Stimulated activated CD8-positive, alpha-beta memory T cell treated with anti-CD3 and anti-CD28 coated beads, Interleukin-15, amount 100 ng/mL, for 48 hours (primary cell): ENCODE measurements around the gene TRMT10C.
"Not testable (repeated sequence)": the region's sequence is repeated elsewhere in the genome, so short reads cannot be mapped to it uniquely, and the experiment has no call there.

Source experiments
- DNase-seq, 2 donors: peaks; one replicate each; pipeline ENCODE4 v3.0.0-alpha.2; 2020; ENCODE audit warnings: low read depth in 2 of 2

Gene TRMT10C

GRCh38 chr3:101548527-101549105 lies 13.1 kb upstream of the TRMT10C start:
- DNase-seq, result no peak

GRCh38 chr3:101549473-101549872 lies 12.2 kb upstream of the TRMT10C start:
- no peak for DNase-seq

- DNase-seq, result not testable (repeated sequence)
These were observed 10.1 kb upstream of the TRMT10C start for GRCh38 chr3:101551359-101552081.

GRCh38 chr3:101553381-101553780 lies 8.3 kb upstream of the TRMT10C start:
- not testable (repeated sequence) for DNase-seq

DNA sequence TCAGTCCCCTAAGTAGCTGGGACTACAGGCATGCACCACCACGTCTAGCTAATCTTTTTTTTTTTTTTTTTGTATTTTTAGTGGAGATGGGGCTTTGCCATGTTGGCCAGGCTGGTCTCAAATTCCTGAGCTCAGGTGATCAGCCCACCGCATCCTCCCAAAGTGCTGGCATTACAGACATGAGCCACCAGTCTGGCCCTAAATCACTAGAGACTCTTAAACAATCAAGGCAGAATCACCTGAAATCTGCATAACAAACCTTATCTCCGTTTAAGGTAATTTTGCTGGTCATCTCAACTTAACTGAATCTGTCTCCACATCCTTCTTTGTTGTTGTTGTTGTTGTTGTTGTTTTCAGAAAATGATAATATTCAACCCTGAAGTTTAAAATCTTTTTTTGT lies 5.6 kb upstream of the TRMT10C start:
- no peak for DNase-seq

DNA sequence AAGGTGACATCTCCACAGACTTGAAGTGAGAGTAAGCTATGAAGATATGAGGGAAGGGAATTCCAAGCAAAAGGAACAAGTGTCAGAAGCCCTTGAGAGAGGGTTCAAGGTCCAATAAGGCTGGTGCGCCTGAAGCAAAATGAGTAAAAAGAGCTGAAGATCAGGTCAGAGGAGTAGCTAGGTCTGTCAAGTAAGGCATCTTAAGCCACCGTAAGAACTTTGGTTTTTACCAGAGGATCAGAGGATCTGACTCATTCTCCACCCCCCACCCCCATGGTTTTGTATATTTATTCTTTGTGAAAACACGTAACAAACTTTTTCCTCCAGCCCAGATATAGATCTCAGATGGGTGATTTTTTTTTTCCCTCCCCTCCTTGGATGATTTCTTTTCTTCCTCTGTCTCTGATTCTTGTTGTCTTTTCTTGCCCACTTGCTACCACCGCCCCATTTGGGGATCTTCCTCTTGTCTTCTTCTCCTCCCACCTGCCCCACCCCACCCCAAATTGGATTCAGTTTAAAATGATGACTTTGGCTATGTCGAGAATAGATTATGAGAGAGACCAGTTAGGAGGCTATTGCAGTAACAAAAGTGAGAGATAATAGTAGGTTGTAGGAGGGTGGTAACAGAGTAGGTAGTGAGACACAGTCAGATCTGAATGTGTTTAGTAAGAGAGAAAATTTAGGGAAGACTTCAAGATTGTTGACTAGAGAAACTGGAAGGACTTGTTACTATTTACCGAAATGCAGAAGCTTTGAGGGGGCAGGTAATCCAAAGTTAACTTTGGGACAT lies 6.1 kb downstream of the TRMT10C start:
- peak; percentile 22 to 41 for DNase-seq

DNA sequence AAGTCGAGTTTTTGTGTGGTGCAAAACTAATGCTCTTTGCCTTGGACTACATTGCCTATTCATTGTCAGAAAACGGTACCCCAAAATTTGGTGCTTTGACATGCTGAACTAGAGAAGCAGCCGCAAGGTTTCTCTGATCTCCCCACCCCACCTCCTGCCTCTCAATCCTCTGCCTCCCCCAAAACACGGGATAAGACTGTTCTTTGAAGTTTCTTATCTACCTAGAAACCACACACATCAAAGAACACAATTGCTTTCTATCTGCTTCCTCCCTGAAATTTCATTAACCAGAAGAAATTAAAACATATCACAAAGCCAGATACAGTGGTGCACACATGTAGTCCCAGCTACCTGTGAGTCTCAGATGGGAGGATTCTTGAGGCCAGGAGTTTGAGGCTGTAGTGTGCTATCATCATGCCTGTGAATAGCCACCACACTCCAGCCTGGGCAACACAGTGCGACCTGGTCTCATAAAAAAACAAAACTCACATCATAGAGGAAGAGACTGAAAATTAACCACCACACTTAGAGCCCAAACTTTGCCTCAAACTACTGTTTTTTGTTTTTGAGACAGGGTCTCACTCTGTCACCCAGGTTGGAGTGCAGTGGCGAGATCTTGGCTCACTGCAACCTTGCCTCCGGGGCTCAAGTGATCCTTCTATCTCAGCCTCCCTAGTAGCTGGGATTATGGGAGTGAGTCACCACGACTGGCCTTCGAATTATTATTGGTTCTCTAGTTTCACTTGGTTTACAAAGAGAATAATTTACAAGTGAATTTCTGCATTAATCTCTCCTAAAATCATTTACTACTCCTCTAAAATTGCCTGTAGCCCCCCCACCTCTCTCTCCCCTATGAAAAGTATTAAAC lies 9.6 kb downstream of the TRMT10C start:
- no peak for DNase-seq

GRCh38 chr3:101573449-101574387 lies 12.1 kb downstream of the TRMT10C start, which contains the start of gene PCNP:
Gene PCNP, plus strand, starts transcription at chr3:101574180. Its CDS starts 36 bp downstream, at chr3:101574216.
- peak; percentile 97 to 98 for DNase-seq

- peak; percentile 17 to 36 for DNase-seq
These were observed 12.9 kb downstream of the TRMT10C start for GRCh38 chr3:101574388-101575112.

DNA sequence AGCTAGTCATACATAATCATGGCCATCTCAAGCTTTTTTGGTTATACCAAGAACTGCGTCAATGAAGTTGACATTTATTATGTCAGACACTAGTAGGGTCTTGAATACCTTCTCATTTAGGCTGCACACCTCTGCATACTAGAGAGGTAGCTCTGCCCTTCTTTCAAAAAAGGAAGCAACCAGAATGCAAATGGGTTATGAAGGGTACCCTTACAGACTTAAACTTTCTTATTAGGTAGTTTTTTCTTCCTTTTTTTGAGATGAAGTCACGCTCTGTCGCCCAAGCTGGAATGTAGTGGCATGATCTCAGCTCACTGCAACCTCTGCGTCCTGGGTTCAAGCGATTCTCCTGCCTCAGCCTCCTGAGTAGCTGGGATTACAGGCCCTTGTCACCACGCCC lies 15.6 kb downstream of the TRMT10C start:
- no peak for DNase-seq

DNA sequence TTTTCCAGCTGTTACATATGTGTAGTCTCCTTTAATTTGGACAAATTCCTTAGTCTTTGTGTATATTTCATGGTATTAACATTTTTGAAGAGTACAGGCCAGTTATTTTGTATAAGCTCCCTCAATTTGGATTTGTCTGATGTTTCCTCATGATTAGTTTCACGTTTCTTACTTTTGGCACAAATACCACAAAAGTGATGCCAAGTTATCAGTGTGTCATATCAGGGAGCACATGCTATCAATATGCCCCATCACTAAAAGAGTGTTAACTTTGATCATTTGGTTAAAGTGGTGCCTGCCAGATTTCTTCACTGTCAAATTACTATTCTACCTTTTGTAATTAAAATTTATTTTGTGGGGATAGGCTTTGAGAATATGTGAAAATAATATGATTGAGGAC lies 26.9 kb downstream of the TRMT10C start:
- no peak for DNase-seq

DNA sequence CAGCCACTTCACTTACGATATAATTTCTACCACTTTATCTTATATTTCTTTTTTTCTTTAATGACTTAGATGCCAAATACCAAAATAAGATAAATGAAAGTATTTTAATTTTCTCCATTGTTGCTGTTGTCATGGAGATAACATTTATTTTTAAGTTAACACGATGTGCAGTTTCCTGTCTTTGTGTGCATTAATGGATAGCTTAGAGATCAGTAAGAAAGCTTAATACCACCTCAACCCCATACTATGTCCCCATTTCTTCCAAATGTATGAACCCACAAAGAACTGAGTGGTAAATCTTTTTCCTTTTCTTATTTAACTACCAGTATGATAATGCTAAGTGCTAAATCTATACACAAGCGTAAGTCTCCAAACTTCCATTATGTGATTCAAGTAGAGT lies 29.4 kb downstream of the TRMT10C start:
- no peak for DNase-seq

DNA sequence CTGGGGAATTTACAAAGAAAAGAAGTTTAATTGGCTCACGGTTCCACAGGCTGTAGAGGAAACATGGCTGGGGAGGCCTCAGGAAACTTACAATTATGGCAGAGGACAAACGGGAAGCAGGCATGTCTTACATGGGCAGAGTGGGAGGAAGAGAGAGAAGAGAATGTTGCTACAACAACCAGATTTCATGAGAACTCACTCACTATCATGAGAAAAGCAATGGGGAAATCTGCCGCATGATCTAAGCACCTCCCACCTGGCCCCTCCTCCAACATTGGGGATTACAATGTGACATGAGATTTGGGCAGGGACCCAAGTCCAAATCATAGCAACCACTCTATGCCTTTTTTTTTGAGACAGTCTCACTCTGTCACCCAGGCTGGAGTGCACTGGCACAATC lies 41.1 kb downstream of the TRMT10C start:
- no peak for DNase-seq

DNA sequence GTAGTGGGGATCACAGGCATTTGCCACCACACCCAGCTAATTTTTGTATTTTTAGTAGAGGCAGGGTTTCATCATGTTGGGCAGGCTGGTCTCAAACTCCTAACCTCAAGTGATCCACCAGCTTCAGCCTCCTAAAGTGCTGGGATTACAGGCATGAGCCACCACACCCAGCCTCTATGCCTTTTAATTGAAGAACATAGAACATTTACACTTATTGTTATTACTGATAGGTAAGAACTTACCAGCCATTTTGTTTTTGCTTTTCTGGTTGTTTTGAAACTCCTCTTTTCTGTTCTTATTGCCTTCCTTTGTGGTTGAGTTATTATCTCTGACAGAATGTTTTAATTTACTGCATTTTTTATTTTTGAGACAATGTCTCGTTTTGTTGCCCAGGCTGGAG lies 41.5 kb downstream of the TRMT10C start:
- DNase-seq, result no peak

- not testable (repeated sequence) for DNase-seq
These were observed 43.7 kb downstream of the TRMT10C start for GRCh38 chr3:101605398-101605797.

DNA sequence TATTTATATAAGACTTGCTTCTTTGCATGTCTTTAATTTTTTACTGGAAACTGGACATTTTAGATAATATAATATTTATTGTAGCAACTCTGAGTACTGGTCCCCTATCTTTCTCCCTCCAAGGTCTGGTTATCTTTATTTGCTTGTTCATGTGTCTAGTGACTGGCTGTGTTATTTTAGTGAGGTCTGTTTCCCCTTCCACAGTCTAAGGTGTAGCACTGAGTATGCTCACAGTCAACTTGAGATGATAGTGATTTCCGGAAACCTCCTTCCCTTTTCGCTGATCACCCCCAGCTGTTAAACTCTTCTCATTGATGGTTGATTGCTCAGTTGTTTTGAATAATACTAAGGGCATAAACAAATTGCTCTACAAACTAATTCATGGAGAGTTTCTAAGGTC lies 49.4 kb downstream of the TRMT10C start:
- no peak for DNase-seq

- DNase-seq, result not testable (repeated sequence)
These were observed 51.3 kb downstream of the TRMT10C start for GRCh38 chr3:101613014-101613413.

DNA sequence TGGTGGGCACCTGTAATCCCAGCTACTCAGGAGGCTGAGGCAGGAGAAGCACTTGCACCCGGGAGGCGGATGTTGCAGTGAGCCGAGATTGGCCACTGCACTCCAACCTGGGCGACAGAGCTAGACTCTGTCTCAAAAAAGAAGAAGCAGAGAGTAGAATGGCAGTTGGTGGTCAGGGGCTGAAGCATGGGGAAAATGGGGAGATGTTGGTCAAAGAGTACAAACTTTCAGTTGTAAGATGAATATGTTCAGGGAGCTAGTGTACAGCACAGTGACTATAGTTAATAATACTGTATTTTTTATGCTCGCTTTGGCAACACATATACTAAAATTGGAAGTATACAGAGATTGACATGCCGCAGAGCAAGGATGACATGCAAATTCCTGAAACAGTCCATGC lies 53.9 kb downstream of the TRMT10C start:
- DNase-seq, result no peak
